DND-41 (cell line): ENCODE measurements around the gene GNB5.
"Not testable (repeated sequence)": the region's sequence is repeated elsewhere in the genome, so short reads cannot be mapped to it uniquely, and the experiment has no call there.

ENCODE experiments used
- ATAC-seq: fragments of 200-7000 bp; cut with Tn5 transposase; 3 replicates; pipeline ENCODE4 v1.9.1; 2021; ENCODE audit warnings: low read depth; ENCODE audit not compliant: insufficient read depth
- DNase-seq: peaks from one replicate; pipeline ENCODE4 v3.0.0-alpha.2; 2020
- H2AFZ ChIP-seq: 2 replicates; pipeline ENCODE4 v1.6.0; 2012; ENCODE audit warnings: low read depth, low read length
- H3K27ac ChIP-seq: 2 replicates; pipeline ENCODE4 v1.5.1; 2012; ENCODE audit warnings: low read length, inconsistent platforms
- H3K27me3 ChIP-seq: fragments of 200-600 bp; sonication (generic); 2 replicates; pipeline ENCODE4 v1.6.0; 2012; ENCODE audit warnings: low read length, mild to moderate bottlenecking, inconsistent platforms; ENCODE audit not compliant: insufficient read depth, poor library complexity
- H3K36me3 ChIP-seq: 2 replicates; pipeline ENCODE4 v1.5.1; 2012; ENCODE audit warnings: low read length, inconsistent platforms; ENCODE audit not compliant: insufficient read depth
- H3K4me1 ChIP-seq: 2 replicates; pipeline ENCODE4 v1.5.1; 2012; ENCODE audit warnings: mild to moderate bottlenecking, low read length; ENCODE audit not compliant: insufficient read depth
- H3K4me2 ChIP-seq: 2 replicates; pipeline ENCODE4 v1.6.0; 2012; ENCODE audit warnings: mild to moderate bottlenecking, moderate library complexity, low read length, inconsistent platforms; ENCODE audit not compliant: insufficient read depth
- H3K4me3 ChIP-seq, 2 experiments: fragments of 200-600 bp in 1 of 2; shearing (Covaris generic) in 1 of 2; 2 replicates each; pipeline ENCODE4 v1.5.1; 2012 to 2016; ENCODE audit warnings: inconsistent platforms in 2 of 2, low read length in 2 of 2, mild to moderate bottlenecking in 2 of 2, low read depth in 1 of 2, moderate library complexity in 1 of 2
- H3K79me2 ChIP-seq: 2 replicates; pipeline ENCODE4 v1.6.0; 2012; ENCODE audit warnings: low read length, inconsistent platforms; ENCODE audit not compliant: insufficient read depth
- H3K9ac ChIP-seq: 2 replicates; pipeline ENCODE4 v1.6.0; 2012; ENCODE audit warnings: low read depth, mild to moderate bottlenecking, inconsistent platforms, low read length, moderate library complexity
- H3K9me3 ChIP-seq: 2 replicates; pipeline ENCODE4 v1.5.1; 2012; ENCODE audit warnings: low read length, moderate library complexity, mild to moderate bottlenecking, inconsistent platforms; ENCODE audit not compliant: insufficient read depth, severe bottlenecking
- H4K20me1 ChIP-seq: 2 replicates; pipeline ENCODE4 v1.6.0; 2012; ENCODE audit warnings: low read length; ENCODE audit not compliant: insufficient read depth
- CTCF ChIP-seq: IDR thresholded peaks from 2 replicates; pipeline ENCODE4 v1.5.1; 2012; ENCODE audit warnings: borderline replicate concordance, low read length, moderate library complexity, mild to moderate bottlenecking; ENCODE audit not compliant: poor library complexity, severe bottlenecking; ENCODE audit errors: extremely low read depth
- EZH2 ChIP-seq: IDR thresholded peaks from 3 replicates; pipeline ENCODE4 v1.6.1; 2012; ENCODE audit warnings: borderline replicate concordance, low read depth, mild to moderate bottlenecking, moderate library complexity, low read length, inconsistent platforms; ENCODE audit not compliant: severe bottlenecking

The GNB5 gene

GRCh38 chr15:52191207-52191606, at the start of gene GNB5:
TSS of gene GNB5 (minus strand) at chr15:52191392. CDS start at chr15:52184676, 6,716 bp downstream.
- no peak for TF ChIP-seq EZH2
- Histone ChIP-seq H3K27ac (no peak within 1 kb of the TSS), H3K9me3 (no peaks in the 10 kb centered on the region), H2AFZ (no peak within 1 kb of the TSS), H3K36me3 (no peaks in the 10 kb centered on the region), H3K4me2 (no peak within 1 kb of the TSS), H3K9ac (no peak within 1 kb of the TSS), H3K4me3 (no peak within 1 kb of the TSS), H3K79me2 (no peaks in the 10 kb centered on the region), H3K27me3 (no peaks in the 10 kb centered on the region), H4K20me1 (no peaks in the 10 kb centered on the region), H3K4me1 (no peaks in the 10 kb centered on the region)
- ATAC-seq, result no peak
- no peak for DNase-seq

- H3K27me3 ChIP-seq, result no peaks in the 10 kb centered on the region
- no peaks in the 10 kb centered on the region for H3K36me3 ChIP-seq
- H2AFZ ChIP-seq, result no peak overlapping the region
- no peaks in the 10 kb centered on the region for H3K4me1 ChIP-seq
- ATAC-seq (no peak), DNase-seq (no peak)
- H3K4me2 ChIP-seq, result no peak overlapping the region
- H3K9me3 ChIP-seq, result no peaks in the 10 kb centered on the region
- no peak overlapping the region for H3K9ac ChIP-seq
- TF ChIP-seq CTCF, result no peak
- no peak for TF ChIP-seq EZH2
- H3K79me2 ChIP-seq, result no peaks in the 10 kb centered on the region
- no peaks in the 10 kb centered on the region for H4K20me1 ChIP-seq
- no peak overlapping the region for H3K27ac ChIP-seq
- no peak overlapping the region for H3K4me3 ChIP-seq
Observed at GRCh38 chr15:52240166-52240565, 49.0 kb upstream of the GNB5 start.

GRCh38 chr15:52238989-52239525, 47.9 kb upstream of the GNB5 start:
- DNase-seq, result not testable (repeated sequence)

GRCh38 chr15:52238149-52238548, 47.0 kb upstream of the GNB5 start:
- no peaks in the 10 kb centered on the region for H3K79me2 ChIP-seq
- DNase-seq (no peak), ATAC-seq (no peak)
- H3K9me3 ChIP-seq, result no peaks in the 10 kb centered on the region
- H2AFZ ChIP-seq, result no peak overlapping the region
- no peak for TF ChIP-seq EZH2
- TF ChIP-seq CTCF, result no peak
- no peak overlapping the region for H3K27ac ChIP-seq
- no peaks in the 10 kb centered on the region for H4K20me1 ChIP-seq
- no peaks in the 10 kb centered on the region for H3K36me3 ChIP-seq
- H3K4me3 ChIP-seq, result no peak overlapping the region
- H3K9ac ChIP-seq, result no peak overlapping the region
- no peaks in the 10 kb centered on the region for H3K4me1 ChIP-seq
- H3K27me3 ChIP-seq, result no peaks in the 10 kb centered on the region
- H3K4me2 ChIP-seq, result no peak overlapping the region

More at GRCh38 chr15:52238989-52239525, 47.9 kb upstream of the GNB5 start:
- not testable (repeated sequence) for H3K79me2 ChIP-seq, H4K20me1 ChIP-seq, H3K9ac ChIP-seq, H3K27me3 ChIP-seq, H3K4me1 ChIP-seq, ATAC-seq, H3K36me3 ChIP-seq, H3K9me3 ChIP-seq, H3K4me3 ChIP-seq, H3K27ac ChIP-seq, H2AFZ ChIP-seq, H3K4me2 ChIP-seq
